GM19452 (cell line): ENCODE measurements around the gene LGMN.
"Not testable (repeated sequence)": the region's sequence is repeated elsewhere in the genome, so short reads cannot be mapped to it uniquely, and the experiment has no call there.

Source experiments
- ATAC-seq: cut with Tn5 transposase; IDR thresholded peaks from one replicate; pipeline ENCODE4 v1.9.1; 2021; ENCODE audit not compliant: unreplicated experiment

LGMN gene

DNA sequence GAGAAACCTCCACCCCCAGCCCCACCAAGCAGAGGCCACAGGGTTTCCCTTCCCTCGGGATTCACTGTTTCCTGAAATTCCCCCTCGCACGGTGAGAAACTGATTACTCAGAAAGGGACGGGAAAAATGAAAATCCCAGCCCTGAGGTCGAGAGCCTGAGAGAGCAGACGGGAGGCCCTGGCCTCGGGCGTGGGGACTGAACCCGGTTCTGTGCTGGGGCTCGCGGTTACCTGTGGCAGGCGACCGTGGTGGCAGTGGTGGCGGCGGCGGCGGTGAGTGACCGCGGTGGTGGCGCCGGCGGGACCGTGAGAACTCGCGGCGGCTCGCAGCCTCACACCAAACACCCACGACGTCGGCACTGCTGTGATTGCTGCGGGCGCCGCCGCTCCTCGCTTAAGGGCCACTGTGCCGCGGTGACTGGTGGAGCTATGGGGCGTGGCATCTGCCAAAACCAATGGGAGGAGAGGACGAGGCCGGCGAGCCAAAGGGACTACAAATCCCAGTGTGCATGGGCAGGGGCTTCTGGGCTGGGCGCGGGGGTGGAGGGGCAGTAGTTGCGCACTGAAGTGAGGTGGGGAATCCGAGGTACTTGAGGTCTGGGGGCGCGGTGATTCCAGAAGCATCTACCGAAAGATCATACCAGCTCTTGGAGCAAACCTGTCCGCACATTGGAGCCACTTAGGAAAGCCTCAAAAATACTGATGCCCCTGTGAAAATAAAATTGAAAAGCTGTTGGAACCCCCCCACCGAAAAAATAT, at the start of gene LGMN:
LGMN (minus strand) TSS at position 369 of the 758 bp plus-strand sequence. CDS start 15,841 bp downstream, outside the sequence.
- peak; percentile 75 for ATAC-seq

DNA sequence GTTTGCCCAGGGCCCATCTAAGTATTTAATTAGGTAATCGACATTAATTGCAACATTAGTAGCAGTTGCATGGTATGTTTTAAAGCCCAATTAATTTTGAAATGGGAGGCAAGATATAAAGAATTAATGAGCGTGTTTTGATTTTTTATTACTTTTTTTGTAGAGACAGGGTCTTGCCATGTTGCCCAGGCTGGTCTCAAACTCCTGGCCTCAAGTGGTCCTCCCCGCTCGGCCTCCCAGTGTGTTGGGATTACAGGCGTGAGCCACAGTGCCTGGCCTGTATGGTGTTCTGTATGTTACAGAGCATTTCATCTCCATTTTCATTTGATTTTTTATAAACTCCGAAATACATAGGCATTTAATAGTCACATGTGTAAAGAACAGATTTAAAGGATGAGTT, 46.5 kb upstream of the LGMN start:
- ATAC-seq, result no peak

DNA sequence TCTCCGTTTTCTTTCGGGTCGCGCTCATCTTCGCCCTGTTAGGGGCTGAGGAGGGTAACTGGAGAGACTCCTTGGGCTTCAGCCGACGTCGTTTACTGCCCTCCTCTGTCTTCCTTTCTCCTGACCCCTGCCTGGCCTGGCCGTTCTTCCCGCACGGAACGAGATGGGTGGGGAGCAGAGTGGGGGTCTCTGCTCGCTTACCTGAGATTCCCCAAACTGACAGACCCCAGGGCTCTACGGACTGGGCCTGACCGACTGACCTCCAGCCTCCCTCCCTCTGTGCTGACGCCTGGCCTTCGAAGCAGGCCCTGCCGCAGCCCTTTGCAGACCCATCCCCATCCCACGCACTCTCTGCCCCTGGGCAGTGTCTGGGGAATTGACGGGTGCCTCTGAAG, 46.1 kb upstream of the LGMN start:
- ATAC-seq, result no peak

DNA sequence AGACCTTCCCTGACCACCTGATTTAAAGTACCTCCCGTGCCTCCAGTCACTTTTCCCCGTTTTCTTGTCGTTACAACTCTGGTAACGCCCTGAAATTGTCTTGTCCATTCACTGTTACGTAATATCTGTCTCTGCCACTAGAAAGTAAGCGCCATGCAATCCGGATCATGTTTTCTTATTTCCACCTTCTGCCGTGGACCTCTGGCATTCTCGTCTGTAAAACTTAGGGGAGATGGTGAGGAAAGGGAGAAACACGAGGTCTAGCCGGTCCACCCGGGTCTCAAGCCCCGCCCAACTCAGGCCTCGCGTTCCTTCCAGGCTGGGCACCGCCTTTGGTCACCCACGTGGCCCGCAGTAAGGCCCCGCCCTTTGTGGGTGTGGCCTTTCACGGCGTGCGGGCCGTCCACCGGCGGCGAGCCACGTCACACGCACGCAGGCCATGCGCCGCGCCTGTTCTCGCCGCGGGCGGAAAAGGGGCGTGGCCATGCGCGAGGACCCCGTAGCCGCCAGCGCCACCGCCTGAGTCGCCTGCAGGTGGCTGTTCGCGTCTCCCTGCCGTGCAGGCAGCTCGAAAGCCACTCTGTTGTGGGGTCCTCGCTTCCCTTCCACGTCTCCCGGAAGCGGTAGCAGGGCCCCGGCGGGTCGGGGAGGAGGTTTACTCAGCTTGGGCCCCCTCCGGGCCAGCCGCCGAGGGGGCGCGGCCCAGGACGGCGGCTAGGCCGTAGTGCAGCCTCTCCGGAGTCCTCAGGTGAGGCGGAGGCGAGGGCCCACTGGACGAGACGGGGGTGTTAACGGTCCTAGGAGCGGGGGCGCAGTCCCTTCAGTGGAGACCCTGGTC, 45.5 kb upstream of the LGMN start, which contains the start of gene GOLGA5:
GOLGA5 (plus strand) TSS at position 597 of the 838 bp plus-strand sequence. CDS start 3,133 bp downstream, outside the sequence.
- peak; percentile 98 for ATAC-seq

DNA sequence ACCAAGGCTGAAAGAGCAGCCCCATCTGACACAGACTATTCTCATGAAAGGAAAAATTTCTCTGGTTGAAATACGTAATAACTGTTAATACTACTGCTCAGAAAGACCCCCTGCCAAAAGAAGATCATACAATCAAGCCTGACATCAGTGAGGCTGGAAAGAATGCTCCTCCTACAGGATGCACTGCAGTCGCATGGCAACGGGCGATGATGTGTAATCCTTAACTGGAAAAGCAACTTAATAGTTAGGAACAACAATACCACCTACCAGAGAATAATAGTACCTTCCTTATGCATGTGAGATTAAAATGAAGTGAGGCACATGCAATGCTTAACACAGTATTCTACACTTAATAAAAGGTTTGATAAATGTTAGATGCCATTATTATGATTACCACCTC, 44.5 kb upstream of the LGMN start:
- no peak for ATAC-seq

DNA sequence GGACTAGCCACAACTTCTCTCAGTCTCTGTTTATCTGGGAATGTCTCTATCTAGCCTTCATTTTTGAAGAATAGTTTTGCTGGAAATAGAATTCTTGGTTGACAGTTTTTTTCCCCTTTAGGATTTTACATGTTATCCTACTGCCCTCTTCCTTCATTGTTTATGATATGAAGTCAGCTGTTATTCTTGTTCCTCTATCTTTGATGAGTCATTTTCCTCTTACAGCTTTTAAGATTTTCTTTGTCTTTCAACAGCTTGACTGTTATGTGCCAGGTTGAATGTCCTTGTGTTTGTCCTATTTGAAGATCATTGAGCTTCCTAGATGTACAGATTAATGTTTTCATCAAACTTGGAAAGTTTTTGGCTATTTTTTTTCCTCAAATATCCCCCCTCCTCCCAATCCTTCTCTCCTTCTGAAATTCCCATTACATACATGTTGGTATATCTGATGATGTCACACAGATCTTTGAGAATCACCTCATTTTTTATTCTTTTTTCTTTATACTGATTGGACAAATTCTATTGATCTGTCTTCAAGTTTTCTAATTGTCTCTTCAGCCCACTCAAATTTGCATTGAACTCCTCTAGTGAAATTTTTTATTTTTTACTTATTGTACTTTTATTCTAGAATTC, 41.1 kb upstream of the LGMN start:
- no peak for ATAC-seq

DNA sequence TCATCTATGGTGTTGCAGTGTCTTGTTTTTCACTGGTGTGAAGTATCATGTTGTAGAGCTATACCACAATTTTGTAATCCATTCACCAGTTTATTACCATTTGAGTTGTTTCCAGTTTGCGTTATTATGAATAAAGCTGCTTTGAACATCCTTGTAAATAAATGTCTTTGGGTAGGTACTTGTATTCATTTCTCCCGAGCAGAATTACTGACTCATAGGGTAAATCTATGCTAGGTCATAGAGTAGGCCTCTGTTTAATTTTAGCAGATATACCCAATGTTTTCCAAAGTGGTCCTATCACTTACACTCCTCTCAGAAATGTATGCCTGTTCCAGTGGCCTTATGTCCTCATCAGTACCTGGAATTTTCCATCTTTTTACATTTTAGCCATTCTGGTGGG, 39.1 kb upstream of the LGMN start:
- no peak for ATAC-seq

DNA sequence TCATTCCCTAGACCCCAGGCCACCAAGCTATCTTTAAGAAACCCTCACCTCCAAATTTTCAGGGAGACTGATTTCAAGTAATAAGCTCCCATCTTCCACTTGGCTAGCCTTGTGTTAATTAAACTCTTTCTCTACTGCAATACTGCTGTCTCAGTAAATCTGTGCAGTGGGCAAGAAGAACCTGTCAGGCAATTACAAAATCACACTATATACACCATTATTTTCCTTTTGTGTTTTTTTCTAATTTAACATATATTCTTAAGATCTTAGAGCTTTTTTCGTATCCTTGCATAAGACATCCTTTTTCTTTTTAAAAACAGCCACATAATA, 38.0 kb upstream of the LGMN start:
- ATAC-seq, result no peak

DNA sequence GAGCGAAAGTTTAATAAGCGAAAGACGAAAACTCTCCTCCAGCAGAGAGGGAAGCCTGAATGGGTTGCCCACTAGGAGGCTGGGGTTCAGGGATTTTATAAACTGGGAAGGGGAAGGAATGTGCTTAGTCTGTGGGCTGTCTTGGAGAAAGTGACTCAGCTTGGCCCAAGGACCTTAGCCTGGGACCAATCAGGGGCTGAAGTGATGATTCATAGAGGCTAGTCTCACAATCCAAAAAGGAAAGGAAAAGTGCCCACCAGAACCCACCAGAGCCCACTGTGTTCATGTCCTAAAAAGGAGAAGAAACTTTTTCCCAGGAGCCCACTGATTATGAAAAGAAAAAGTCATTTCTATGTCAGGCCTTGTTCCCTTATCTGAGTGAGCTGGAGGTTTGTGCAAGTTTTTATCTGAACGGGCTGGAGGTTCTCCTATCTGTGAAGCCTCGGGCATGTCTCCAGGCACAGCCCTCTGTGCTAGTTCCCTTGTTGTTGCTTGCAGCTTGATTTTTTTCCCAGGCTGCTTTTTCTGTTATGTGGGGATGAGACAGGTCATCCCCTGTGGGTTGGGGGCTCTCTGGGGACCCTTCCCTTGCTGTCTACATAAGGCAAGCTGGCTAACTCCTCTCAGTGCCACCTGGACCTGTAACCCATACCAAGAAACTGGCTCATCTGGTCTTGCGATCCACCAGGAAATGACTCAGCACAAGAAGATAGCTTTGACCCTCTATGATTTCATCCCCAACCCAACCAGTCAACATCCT, 37.4 kb upstream of the LGMN start:
- no peak for ATAC-seq

DNA sequence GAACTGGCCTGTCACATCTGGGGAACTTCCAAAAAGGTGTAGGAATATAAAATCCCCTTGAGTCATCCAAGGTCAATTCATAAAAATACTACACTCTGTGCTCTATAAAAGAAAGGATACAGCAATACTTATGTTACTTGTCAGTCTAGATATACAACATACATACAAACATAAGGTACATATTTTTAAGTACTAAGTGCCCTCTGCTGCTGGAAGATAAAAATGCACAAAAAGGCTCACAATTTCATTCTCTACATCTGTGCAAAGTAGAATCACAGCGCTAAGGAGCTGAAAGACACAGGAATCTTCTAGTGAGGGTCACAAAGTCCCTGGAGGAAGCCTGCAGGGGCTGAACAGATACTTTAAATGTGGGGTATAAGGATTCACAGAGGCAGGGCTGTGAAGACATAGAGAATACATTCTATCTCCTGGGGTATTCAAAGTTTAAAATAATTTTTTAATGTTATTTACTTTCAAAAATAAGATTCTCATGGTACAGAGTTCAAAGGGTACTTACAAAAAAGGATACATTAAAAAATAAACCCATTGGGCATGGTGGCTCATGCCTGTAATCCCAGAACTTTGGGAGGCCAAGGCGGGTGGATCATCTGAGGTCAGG, 35.5 kb upstream of the LGMN start:
- no peak for ATAC-seq

DNA sequence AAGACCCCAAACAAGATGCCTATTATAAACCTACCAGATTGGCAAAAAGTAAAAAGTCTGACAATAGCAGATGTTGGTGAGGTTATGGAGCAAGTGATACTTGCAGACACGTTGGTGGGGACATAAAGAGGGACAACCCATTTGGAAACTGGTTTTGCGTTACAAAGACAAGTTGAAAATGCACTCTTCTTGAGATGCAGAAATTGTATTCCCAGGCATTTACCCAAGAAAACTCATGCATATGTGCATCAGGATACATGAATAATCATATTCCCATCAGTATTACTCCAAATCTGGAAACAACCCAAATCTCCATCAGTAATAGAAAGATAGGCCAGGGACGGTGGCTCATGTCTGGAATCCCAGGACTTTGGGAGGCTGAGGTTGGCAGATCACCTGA, 32.9 kb upstream of the LGMN start:
- ATAC-seq, result no peak

DNA sequence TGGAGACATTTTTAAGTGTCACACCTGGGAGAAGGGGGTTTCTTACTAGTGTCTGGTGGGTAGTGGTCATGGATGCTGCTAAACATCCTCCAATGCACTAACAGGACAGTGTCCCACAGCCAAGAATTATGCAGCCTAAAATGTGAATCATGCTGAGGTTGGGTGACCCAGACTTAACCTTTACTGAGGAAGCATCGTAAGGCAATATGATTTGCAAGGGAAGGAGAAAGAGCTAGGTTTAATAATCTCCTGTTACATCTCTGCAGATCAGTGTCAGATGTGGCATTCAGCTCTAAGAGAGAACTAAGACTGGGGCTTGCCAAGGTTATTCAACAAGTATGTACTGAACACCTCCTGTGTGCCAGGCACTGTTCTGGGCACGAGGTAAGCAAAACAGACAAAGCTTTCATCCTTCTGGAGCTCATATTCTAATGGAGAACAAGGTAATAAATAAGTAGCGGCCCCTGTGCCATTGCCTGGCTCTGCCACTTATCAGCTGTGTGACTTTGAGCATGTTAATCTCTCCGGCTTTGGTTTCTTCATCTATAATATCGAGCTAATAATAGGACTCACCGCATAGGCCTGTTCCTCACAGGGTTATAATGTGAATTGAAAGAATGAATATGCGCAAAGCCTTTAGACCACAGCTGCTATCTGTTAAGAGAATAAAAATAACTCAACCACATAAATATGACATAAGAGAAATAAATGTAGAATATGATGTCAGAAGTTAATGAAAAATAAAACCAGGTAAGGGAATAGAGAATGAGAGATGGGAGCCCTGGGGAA, 32.2 kb upstream of the LGMN start:
- ATAC-seq, result no peak

DNA sequence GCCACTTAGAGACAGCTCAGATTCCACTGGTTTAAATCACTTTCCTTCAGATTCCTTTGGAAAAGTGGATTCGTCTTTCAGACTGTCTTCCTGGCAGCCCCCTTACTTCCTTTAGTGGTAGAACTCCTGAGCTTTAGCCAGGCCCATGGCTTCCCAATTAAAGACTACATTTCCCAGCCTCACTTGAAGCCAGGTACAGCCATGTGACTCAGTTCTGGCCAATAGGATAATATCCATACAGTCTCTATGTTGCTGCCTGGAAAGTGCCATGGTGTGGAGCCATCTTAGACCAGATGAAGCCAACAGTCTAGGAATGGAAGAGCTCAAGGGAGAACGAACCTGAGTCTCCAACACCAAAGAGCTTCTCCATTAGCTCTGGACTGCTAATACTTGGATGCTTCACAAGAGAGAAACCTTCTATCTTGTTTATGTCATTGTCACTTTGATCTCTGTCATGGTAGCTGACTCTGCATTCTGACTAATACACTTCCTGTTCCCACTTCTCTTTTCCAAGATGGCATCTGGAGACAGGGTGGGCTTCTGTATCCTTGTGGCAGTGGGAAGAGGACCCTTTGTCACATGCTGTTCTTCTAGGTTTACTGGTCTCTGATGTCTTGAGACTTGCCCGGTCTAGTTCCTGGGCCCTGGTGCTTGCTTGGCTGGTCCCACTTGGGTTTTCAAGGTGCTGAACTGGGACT, 30.6 kb upstream of the LGMN start:
- ATAC-seq, result not testable (repeated sequence)

DNA sequence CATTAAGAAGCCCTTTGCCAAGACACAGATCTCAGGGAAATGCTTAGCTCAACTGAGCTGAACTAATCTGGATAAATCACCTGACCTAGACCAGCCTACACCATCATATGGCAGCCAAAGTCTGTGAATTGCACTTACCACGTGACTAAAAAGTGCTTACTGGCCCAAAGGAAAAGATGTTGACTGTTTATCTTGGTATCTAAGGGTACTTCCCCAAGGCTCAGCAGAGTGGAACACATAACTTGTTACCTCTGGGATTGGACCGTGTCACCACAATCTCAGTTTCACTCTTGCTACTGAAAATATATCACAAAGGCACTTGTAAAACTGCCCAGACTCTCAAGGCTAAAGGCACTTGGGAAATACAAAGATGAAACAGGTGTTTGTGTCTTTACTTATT, 26.9 kb upstream of the LGMN start:
- peak; percentile 92 for ATAC-seq

DNA sequence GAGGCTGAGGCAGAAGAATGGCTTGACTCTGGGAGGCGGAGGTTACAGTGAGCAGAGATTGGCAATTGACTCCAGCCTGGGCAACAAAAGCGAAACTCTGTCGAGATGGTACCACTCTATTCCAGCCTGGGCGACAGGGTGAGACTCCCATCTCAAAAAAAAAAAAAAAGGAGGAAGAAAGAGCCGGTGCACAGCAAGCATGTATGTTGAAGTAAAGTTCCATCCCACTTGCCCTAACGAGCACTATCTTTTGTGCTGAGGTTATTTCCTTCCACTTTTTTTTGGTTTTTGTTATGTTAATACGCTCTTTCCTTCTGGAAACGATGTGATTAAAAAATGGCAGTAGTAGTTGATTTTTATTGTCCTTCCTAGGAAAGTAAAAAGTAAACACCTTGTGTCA, 26.1 kb upstream of the LGMN start:
- no peak for ATAC-seq

DNA sequence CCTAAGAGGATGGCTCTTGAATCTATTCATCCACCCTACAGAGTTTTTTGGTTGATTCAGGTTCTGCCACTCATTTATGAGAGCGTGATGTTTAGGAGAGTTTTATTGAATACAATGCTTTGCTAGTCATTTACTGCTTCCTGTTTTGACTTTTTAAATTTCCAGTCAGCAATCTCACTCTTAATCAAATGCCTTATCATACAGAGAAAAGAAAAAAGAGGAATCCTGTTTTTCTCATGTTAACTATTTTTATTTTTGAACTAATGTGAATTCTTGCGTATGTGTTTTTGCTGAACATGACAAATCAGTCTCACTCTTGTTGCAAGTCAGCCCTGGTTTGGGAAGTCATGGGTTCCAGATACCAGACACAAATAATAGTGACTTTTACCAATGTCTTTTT, 22.1 kb upstream of the LGMN start:
- ATAC-seq, result no peak

DNA sequence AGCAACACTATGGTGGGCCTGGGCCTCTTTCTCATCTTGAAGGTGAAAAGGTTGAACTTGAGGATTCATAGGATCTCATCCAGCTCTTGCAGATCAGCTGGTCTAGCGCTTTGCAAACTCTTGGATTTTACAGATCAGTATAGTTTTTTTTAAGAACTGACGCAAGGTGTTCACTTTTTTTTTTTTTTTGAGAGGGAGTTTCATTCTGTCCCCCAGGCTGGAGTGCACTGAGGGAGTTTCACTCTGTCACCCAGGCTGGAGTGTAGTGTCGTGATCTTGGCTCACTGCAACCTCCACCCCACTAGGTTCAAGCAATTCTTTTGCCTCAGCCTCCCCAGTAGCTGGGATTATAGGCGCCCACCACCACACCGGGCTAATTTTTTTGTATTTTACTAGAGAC, 20.4 kb upstream of the LGMN start:
- ATAC-seq, result peak; percentile 2

DNA sequence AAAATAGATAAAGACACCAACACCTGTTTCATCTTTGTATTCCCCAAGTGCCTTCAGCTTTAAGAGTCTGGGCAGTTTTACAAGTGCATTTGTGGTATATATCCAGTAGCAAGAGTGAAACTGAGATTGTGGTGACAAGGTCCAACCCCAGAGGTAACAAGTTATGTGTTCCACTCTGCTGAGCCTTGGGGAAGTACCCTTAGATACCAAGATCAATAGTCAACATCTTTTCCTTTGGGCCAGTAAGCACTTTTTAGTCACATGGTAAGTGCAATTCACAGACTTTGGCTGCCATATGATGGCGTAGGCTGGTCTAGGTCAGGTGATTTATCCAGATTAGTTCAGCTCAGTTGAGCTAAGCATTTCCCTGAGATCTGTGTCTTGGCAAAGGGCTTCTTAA, 19.8 kb upstream of the LGMN start:
- peak; percentile 89 for ATAC-seq
